DMS114 treated with DMSO at 0.1 percent for 48 hours (cell line): ENCODE measurements around the gene PRRX1.

ENCODE experiments used
- DNase-seq: peaks from one replicate; lab custom pipeline; 2025; ENCODE audit not compliant: unreplicated experiment; lab: John Stamatoyannopoulos, UW

Gene PRRX1

GRCh38 chr1:170664093-170664827 lies at the start of gene PRRX1:
PRRX1 (plus strand) TSS chr1:170664131; CDS start chr1:170664219, 88 bp downstream.
- no peak for DNase-seq

- DNase-seq = no peak
Observed at GRCh38 chr1:170617591-170618330, 46.2 kb upstream of the PRRX1 start.

GRCh38 chr1:170618421-170618820 lies 45.5 kb upstream of the PRRX1 start:
- no peak for DNase-seq

- DNase-seq = no peak
Observed at GRCh38 chr1:170619241-170620028, 44.5 kb upstream of the PRRX1 start.

- DNase-seq = no peak
Observed at GRCh38 chr1:170620164-170620563, 43.8 kb upstream of the PRRX1 start.

- no peak for DNase-seq
Observed at GRCh38 chr1:170623171-170623570, 40.8 kb upstream of the PRRX1 start.

- no peak for DNase-seq
Observed at GRCh38 chr1:170624146-170624545, 39.8 kb upstream of the PRRX1 start.

GRCh38 chr1:170630977-170631376 lies 33.0 kb upstream of the PRRX1 start:
- no peak for DNase-seq

GRCh38 chr1:170634293-170634692 lies 29.6 kb upstream of the PRRX1 start:
- no peak for DNase-seq

GRCh38 chr1:170634824-170635410 lies 29.0 kb upstream of the PRRX1 start:
- no peak for DNase-seq

GRCh38 chr1:170640581-170640980 lies 23.4 kb upstream of the PRRX1 start:
- no peak for DNase-seq

GRCh38 chr1:170657275-170657853 lies 6.6 kb upstream of the PRRX1 start:
- DNase-seq = no peak

- no peak for DNase-seq
Observed at GRCh38 chr1:170659399-170660035, 4.4 kb upstream of the PRRX1 start.

GRCh38 chr1:170660281-170660713 lies 3.6 kb upstream of the PRRX1 start:
- DNase-seq = no peak

GRCh38 chr1:170660871-170661645 lies 2.9 kb upstream of the PRRX1 start:
- DNase-seq = no peak

GRCh38 chr1:170661646-170662411 lies 2.1 kb upstream of the PRRX1 start:
- DNase-seq = peak; percentile 44

- DNase-seq = peak; percentile 11
Observed at GRCh38 chr1:170662561-170663403, 1.1 kb upstream of the PRRX1 start.
